Mucosa of gallbladder (tissue), 1 donor: Measurements from ENCODE around the gene ZNF408. TPM values are rescaled to one million over a fixed set of nuclear protein-coding genes. Genes with fewer than 3 reads are reported as not detected.

Experiments used
- DNase-seq: peaks from one replicate; pipeline ENCODE4 v3.0.0-alpha.2; 2020; ENCODE audit warnings: low spot score
- total RNA-seq: library from RNA; stranded (reverse); gene quantifications from one replicate; pipeline ENCODE4 v1.2.1, GENCODE V29; 2021
- donor health status: DM: no; HTN: no; CAD: no.

ZNF408 gene
- total RNA-seq, 1 donor from 2014 or later = 12.9 TPM

GRCh38 chr11:46676436-46677158, 24.2 kb upstream of the ZNF408 start:
- no peak for DNase-seq

- no peak for DNase-seq
Observed at GRCh38 chr11:46677169-46677568, 23.7 kb upstream of the ZNF408 start.

DNA sequence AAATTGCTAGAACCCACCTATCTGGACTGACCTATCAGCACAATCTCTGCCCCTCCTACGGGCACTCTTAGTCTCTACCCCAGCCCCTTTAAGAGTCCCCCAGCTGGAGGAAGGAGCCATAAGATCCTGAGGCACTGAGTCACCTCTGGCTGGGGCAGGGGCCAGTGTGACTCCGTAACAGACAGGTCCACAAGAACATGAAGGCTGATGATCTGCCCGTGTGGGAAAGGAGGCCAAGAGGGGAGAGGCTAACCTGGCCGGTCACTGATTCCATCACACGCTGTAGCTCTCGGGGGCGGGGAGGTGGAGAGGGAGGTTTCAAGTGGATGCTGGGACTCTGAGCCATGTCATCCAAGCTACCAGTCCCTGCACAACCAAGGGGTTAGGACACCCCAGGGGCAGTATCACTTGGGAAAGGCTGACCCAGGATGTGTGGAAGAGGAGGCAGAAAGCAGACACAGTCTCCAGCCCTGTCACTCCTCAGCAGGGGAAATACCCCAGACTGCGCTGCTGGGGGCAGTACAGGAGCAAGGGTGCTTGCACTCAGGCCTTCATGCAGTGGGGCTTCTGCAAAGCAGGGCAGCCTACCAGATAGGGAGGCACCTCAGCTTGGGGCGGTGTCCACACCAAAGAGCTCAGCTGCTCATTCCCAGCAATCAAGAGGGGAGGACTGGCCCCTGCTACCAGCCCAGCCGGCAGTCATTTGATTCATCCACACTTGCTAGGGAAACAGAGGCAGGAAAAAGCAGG, 22.7 kb upstream of the ZNF408 start:
- DNase-seq = no peak

- DNase-seq = no peak
Observed at GRCh38 chr11:46678741-46679130, 22.1 kb upstream of the ZNF408 start.

DNA sequence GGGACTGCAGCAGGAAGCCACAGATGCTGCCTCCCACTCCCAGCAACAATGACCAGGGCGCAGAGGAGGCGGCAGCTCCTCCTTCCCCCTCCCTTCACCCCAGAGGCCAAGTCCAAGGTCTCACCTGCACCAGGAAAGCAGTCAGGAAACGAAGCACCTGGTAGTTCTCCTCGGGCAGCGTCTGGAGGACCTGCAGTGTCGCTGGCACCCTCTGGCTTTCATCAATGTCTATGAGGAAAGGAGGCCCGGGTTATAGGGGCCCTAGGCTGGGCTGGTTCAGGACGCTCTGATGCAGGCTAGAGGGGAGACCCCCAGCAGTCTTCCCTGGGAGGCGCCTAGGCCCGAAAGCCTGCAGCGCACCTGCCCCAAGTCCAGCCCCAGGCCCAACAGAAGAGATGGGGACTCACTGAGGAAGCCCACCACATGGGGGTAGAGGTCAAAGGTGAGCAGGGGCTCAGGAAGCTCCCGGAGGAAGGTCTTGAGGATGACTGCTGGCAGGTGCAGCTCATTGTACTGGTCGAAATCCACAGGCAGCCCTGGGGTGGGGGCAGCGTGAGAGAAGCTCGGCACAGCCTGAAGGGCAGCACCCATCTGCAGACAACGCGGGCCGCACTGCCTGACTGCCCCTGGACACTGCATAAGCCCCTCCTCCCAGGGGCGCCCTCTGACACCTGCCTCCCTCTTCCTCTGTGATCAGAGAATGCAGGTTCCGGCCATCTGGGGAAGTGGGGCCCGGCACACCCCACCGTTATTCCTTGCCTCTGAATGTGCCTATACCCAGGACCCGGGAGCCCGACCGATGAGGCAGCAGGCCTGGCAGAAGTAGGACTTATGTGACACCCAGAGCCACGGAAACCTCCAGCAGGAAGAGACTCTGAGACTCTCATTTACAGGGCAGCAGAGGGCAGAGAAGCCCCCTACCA, 21.3 kb upstream of the ZNF408 start:
- no peak for DNase-seq

DNA sequence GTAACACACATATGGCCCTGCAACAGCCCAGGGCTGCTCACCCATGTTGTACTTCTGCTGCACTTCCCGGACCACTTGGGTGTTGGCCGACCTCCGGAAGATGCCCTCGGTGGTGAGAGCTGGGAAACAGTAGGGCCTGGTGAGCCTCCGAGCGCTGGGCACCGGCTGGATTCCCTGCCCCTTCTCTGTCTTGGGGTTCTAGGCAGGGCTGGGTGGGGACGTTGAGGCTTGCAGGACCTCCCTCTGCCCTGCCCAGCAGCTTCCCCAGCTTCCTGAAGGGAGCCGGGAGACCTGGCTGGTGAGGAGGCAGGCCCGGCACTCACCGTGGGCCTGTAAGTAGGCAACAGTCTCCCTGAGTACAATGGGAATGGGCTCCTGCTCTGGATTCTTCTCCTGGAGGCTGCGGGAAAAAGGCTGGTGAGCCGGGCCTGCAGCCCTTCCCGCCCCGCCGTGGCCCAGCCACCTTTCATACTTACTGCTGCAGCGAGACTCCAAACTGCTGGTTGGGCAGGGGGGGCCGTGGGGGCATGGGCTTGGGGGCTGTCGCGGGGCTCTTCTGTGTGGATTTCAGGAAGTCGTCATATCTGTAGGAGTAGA, 20.6 kb upstream of the ZNF408 start:
- no peak for DNase-seq

DNA sequence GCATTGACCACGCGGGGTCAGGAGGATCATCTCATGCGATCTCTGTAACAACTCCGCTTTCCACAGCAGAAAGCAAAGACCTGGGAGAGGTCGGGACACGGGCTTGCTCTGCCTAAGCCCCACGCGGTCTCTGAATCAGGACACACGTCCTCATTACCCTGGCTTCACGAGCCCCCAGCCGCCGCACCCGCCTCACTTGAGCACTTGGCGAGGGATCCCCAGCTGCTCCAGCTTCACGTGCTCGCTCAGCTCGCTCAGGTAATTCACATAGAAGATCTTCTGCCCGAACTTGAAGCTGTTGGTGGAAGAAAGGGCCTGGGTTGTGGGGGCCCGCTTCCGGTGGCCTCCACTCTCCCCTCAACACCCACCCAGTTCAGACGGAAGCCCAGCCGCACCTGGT, 20.0 kb upstream of the ZNF408 start:
- DNase-seq = no peak

GRCh38 chr11:46681814-46682213, 19.0 kb upstream of the ZNF408 start:
- no peak for DNase-seq

DNA sequence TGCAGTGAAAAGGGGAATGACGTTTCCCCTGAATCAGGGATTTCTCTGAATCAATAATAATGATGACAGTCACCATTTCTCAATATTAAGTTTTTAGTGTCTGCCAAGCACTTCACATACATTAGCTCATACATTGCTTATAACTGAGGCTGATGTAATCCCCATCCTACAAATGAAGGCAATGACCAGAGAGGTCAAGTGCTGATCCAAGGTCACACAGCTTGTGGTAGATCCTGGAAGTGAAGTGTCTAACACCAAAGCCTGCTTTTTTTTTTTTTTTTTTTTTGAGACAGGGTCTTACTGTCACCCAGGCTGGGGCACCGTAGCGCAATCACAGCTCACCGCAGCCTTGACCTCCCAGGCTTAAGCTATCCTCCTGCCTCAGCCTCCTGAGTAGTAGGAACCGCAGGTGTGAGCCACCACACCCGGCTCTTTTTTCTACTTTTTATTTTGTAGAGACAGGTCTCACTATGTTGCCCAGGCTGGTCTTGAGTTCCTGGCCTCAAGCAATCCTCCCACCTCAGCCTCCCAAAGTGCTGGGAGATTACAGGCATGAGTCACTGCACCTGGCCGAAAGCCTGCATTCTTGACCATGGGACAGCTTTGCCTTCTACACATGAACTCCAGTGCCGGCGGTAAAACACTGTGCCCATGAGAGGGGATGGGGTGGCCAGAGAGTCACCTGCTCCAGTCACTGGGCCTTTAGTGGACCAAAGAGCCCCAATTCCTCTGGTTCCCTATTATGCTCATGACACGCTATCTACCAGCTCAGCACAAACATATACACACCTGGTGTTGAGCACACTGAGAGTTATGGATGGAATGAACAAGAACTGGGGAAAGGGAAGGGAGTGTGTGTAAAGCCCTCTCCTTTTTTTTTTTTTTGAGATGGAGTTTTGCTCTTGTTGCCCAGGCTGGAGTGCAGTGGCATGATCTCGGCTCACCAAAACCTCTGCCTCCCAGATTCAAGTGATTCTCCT, 17.8 kb upstream of the ZNF408 start:
- DNase-seq = no peak

DNA sequence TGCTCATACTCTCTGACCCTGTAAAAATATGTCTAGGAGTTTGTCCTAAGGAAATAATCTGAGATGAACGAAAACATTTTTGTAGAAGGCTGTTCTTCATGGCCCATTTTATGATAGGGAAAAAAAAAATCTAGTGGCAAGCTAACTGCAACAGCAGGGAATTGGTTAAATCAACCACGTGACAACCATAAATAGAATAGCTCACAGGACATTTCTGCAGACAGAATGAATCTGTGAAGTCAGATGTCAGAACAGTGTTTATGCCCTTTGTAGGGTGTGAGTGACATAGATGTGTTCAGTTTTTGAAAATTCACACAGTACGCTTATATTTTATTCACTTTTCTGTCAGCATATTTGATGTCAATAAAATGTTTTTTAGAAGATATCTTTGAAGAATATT, 16.5 kb upstream of the ZNF408 start:
- DNase-seq = no peak

DNA sequence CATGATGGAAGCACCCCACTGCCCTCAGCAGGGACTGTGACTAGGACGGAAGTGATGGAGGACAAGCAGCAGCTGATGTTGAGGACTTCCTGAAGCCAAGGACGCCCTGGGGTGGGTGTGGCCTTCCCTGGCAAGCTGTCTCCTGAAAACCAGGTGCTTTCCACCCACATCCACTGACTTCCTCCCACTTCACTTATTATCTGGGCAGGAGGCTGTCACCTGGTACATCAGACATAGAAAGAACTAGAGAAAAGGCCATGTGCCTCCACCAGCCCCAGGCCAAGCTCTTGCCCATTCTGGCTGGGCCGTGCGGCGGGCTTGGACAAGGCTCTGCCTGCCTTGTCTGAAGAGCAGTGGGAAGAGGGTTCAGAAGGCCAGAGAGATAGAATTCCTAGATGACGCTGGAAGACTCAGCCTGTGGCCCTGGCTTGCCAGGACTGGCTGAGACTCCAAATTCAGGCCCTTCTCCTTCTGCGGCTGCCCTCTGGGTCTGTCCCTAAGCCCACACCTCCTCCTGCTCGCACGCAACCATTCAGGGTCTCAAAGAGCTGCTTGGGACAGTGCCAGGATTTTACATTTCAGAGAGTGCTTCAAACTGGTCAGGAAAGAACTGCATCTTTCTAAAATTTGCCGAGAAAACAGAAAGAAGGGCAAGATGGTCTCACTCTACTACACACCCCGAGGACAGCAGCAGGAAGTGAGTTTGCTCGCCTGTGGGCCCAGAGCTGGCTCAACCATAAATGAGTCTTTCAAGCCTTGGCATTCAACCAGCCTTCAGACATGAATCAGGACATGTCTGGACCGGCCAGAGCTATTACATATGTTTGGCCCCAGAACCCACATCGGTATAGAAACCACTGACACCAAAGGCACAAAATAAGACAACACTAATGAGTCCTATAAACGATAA, 13.7 kb upstream of the ZNF408 start:
- no peak for DNase-seq

- no peak for DNase-seq
Observed at GRCh38 chr11:46690702-46691101, 10.1 kb upstream of the ZNF408 start.

DNA sequence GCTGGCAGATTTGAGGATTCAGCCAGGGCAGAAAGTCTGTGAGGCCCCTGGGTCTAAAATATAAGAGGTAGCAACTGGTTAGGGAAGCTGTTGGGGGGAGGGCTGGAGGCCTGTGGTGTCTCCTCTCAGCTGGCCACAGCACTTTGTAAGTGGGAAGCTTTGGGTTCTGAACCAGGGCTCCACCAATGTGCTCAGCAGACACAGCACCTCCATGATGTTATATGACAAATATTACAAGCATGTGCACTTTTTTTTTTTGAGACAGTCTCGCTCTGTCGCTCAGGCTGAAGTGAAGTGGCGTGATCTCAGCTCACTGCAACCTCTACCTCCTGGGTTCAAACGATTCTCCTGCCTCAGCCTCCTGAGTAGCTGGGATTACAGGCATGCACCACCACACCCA, 8.4 kb upstream of the ZNF408 start:
- DNase-seq = no peak

DNA sequence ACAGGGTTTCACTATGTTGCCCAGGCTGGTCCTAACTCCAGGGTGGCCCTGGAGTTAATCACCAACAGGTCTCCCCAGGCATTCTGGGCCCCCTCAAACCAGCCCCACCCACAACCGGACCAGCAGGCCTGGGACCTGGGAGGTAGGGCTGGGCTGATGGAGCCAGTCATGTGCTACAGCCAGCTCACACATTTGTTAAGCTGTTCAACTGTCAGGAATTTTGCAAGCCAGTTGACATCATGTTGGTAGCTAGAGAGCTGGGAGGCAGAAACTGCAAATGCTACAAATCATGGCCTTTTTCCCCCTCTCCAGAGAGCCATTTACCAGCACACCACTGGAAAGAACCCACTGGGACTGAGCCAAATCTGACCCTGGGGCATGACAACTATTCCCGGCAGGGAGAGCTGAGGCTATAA, 7.2 kb upstream of the ZNF408 start:
- DNase-seq = no peak

- no peak for DNase-seq
Observed at GRCh38 chr11:46694072-46694471, 6.8 kb upstream of the ZNF408 start.

- DNase-seq = no peak
Observed at GRCh38 chr11:46694607-46695006, 6.2 kb upstream of the ZNF408 start.

- DNase-seq = no peak
Observed at GRCh38 chr11:46695345-46696211, 5.3 kb upstream of the ZNF408 start.

- peak; percentile 40 for DNase-seq
Observed at GRCh38 chr11:46696212-46696558, 4.6 kb upstream of the ZNF408 start.

DNA sequence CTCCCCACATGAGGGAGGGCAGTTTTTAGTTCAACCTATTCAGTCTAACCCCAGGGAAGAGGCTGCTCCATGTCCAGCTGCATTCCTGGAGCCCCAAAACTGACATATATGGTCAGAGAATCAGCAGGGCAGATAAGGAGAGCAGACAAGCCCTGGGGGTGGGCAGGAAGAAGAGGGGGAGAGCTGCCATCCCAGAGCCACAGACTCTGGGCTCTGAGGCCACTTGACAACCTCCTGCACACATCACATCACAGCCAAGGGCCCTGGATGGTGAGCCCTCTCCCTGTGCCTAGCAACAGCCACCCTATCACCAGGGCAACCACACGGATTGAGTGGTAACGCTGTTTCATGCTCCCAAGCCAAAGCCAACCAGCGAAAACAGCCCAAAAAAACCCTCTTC, 3.5 kb upstream of the ZNF408 start:
- no peak for DNase-seq
